Measurements from ENCODE around the gene FAM185A. TPM values are rescaled to one million over a fixed set of nuclear protein-coding genes. Genes with fewer than 3 reads are reported as not detected.
"Not testable (repeated sequence)": the region's sequence is repeated elsewhere in the genome, so short reads cannot be mapped to it uniquely, and the experiment has no call there.

Gene FAM185A
- total RNA-seq, 1 experiment from 2014 or later: 8.9 TPM

DNA sequence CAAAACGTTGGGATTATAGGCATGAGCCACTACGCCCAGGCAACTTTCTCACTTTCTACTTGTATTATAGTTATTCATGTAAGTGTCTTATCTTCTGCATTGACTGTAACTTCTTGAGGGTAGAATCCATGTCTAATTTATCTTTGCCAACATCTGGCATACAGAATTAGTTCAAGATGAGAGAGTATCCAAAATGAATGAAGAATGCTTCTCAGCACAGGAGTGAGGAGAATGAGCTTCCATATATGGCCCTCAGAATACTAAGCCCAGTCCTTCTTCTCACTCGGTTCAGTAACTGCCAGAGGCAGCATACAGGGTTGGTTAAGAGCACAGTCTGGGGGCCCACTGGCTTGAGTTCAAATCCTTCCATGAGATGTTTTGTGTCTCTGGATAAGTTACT lies 89.0 kb downstream of the FAM185A start:
- H3K27ac ChIP-seq (ENCODE audit: low read length): no peak overlapping the region
- in situ Hi-C loops (cut with HindIII; ENCODE audit: low pct_unique_long_range_greater_than_20kb, low sequenced_read_pairs): no loop called here
- ATAC-seq (no peak), DNase-seq (ENCODE audit: low read depth, low spot score) (no peak)
- POLR2A ChIA-PET: interaction anchor here (0.7 kb wide), 1 partner anchor 53 kb away, joined by 3 read pairs; no protein-coding TSS in a partner anchor
- H3K27me3 ChIP-seq (ENCODE audit: control insufficient read depth, insufficient read depth, low read length): no peaks in the 10 kb centered on the region
- CTCF ChIA-PET: no interaction called here
- intact Hi-C loops (cut with micrococcal nuclease; ENCODE audit: unreplicated experiment): no loop called here
- TF ChIP-seq REST (IDR thresholded peaks at IDR 0.05; ENCODE audit: insufficient read depth in 1 of 2, low read depth in 2 of 2, low read length in 1 of 2) (no peak), SIN3A (IDR thresholded peaks at IDR 0.05; ENCODE audit: borderline replicate concordance, insufficient read depth, low read depth, low read length) (no peak), POLR2AphosphoS5 (IDR thresholded peaks at IDR 0.05; ENCODE audit: low read depth, low read length) (no peak), TCF7L2 (IDR thresholded peaks at IDR 0.05; ENCODE audit: low read depth, low read length) (no peak)
- TF ChIP-seq, protein P1, sequence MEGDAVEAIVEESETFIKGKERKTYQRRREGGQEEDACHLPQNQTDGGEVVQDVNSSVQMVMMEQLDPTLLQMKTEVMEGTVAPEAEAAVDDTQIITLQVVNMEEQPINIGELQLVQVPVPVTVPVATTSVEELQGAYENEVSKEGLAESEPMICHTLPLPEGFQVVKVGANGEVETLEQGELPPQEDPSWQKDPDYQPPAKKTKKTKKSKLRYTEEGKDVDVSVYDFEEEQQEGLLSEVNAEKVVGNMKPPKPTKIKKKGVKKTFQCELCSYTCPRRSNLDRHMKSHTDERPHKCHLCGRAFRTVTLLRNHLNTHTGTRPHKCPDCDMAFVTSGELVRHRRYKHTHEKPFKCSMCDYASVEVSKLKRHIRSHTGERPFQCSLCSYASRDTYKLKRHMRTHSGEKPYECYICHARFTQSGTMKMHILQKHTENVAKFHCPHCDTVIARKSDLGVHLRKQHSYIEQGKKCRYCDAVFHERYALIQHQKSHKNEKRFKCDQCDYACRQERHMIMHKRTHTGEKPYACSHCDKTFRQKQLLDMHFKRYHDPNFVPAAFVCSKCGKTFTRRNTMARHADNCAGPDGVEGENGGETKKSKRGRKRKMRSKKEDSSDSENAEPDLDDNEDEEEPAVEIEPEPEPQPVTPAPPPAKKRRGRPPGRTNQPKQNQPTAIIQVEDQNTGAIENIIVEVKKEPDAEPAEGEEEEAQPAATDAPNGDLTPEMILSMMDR (IDR thresholded peaks at IDR 0.05): no peak
- no peaks in the 10 kb centered on the region for H3K36me3 ChIP-seq (ENCODE audit: control insufficient read depth, insufficient read depth, low read length)
- H3K9me3 ChIP-seq (ENCODE audit: control insufficient read depth, insufficient read depth, low read depth, low read length): no peaks in the 10 kb centered on the region
- H3K4me3 ChIP-seq (ENCODE audit: low read depth in 2 of 2, low read length in 2 of 2): no peak overlapping the region
- no TSS peak for BruUV-seq (replicated peaks)
- H3K4me1 ChIP-seq (ENCODE audit: control insufficient read depth, insufficient read depth, low read length): no peaks in the 10 kb centered on the region

GRCh38 chr7:102838572-102839101 lies 89.8 kb downstream of the FAM185A start:
- H3K27ac ChIP-seq (ENCODE audit: low read length); H3K4me1 ChIP-seq (ENCODE audit: control insufficient read depth, insufficient read depth, low read length); in situ Hi-C loops (cut with HindIII; ENCODE audit: low pct_unique_long_range_greater_than_20kb, low sequenced_read_pairs); CTCF ChIA-PET; POLR2A ChIA-PET; H3K27me3 ChIP-seq (ENCODE audit: control insufficient read depth, insufficient read depth, low read length); H3K4me3 ChIP-seq (ENCODE audit: low read depth in 2 of 2, low read length in 2 of 2); ATAC-seq; H3K36me3 ChIP-seq (ENCODE audit: control insufficient read depth, insufficient read depth, low read length); intact Hi-C loops (cut with micrococcal nuclease; ENCODE audit: unreplicated experiment); H3K9me3 ChIP-seq (ENCODE audit: control insufficient read depth, insufficient read depth, low read depth, low read length); DNase-seq (ENCODE audit: low read depth, low spot score); BruUV-seq (replicated peaks): not testable (repeated sequence)

DNA sequence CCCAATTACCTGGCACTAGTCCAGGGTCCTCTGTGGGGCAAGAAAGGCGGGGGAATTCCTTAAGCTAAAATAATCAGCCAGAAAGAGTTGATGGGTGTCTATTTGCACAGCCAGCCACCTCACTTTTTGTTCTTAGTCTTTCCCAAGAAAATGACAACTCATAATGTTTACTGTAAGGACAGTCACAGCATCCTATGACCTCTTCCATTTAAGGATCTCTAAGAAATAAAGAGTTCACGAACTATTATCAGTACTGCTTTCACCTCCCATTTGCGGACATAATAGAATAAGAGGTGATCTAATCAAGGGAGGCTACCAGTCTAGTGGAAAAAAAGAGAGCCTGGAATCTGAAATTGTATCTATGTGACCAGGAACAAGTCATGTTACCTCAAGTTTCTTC lies 91.6 kb downstream of the FAM185A start:
- TF ChIP-seq, protein P1 (IDR thresholded peaks at IDR 0.05): no peak
- TF ChIP-seq POLR2AphosphoS5 (IDR thresholded peaks at IDR 0.05; ENCODE audit: low read depth, low read length) (no peak), TCF7L2 (IDR thresholded peaks at IDR 0.05; ENCODE audit: low read depth, low read length) (no peak), SIN3A (IDR thresholded peaks at IDR 0.05; ENCODE audit: borderline replicate concordance, insufficient read depth, low read depth, low read length) (no peak), REST (IDR thresholded peaks at IDR 0.05; ENCODE audit: insufficient read depth in 1 of 2, low read depth in 2 of 2, low read length in 1 of 2) (no peak)
- CTCF ChIA-PET: no interaction called here
- POLR2A ChIA-PET: no interaction called here
- Histone ChIP-seq H3K4me3 (ENCODE audit: low read depth in 2 of 2, low read length in 2 of 2) (no peak overlapping the region), H3K4me1 (ENCODE audit: control insufficient read depth, insufficient read depth, low read length) (no peaks in the 10 kb centered on the region), H3K9me3 (ENCODE audit: control insufficient read depth, insufficient read depth, low read depth, low read length) (no peaks in the 10 kb centered on the region), H3K27me3 (ENCODE audit: control insufficient read depth, insufficient read depth, low read length) (no peaks in the 10 kb centered on the region), H3K36me3 (ENCODE audit: control insufficient read depth, insufficient read depth, low read length) (no peaks in the 10 kb centered on the region), H3K27ac (ENCODE audit: low read length) (no peak overlapping the region)
- no TSS peak for BruUV-seq (replicated peaks)
- no peak for DNase-seq (ENCODE audit: low read depth, low spot score)
- in situ Hi-C loops (cut with HindIII; ENCODE audit: low pct_unique_long_range_greater_than_20kb, low sequenced_read_pairs): no loop called here
- no peak for ATAC-seq
- intact Hi-C loops (cut with micrococcal nuclease; ENCODE audit: unreplicated experiment): no loop called here

Data from Panc1 (cell line).